Measurements from ENCODE around the gene THOP1.
"Not testable (repeated sequence)": the region's sequence is repeated elsewhere in the genome, so short reads cannot be mapped to it uniquely, and the experiment has no call there.

The THOP1 gene

DNA sequence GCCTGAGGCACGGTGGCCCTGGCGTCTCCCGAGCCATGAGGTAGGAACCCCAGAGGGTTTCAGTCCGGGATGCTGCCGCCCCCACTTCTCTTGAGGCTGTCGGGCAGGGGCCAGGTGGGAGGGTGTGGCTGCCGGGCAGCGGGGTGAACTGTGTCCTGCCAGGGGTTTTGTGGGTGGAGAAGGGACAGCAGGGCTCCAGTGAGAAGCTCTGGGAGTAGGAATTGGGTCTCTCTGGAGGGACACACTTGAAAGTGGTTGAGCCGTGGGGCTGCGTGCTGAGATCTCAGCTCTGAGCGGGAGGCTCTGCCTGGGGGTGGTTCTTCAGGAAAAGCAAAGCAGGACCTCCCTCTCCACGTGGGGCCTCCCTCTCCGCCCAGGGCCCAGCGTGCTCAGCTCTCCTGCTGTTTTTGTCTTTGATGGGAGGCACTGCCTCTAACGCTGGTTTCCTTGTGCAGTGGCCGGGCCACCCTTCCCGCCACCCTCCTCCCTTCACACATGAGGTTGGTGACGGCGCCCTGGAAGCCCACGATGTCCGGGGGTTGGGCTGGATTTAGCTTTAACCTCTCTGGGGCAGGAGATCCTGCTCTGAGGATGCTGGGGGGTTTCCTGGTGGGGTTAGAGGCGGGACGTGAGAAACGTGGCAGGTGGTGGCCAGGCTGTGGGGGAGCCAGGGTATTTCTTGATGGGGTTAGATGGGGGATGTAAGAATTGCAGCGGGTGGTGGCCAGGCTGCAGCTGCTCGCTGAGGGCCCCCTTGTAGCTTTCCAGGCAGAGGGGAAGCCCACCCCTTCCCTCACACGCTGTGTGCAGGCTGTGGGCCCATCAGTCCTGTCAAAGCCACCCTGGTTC, 19.1 kb downstream of the THOP1 start:
- no peak for DNase-seq

DNA sequence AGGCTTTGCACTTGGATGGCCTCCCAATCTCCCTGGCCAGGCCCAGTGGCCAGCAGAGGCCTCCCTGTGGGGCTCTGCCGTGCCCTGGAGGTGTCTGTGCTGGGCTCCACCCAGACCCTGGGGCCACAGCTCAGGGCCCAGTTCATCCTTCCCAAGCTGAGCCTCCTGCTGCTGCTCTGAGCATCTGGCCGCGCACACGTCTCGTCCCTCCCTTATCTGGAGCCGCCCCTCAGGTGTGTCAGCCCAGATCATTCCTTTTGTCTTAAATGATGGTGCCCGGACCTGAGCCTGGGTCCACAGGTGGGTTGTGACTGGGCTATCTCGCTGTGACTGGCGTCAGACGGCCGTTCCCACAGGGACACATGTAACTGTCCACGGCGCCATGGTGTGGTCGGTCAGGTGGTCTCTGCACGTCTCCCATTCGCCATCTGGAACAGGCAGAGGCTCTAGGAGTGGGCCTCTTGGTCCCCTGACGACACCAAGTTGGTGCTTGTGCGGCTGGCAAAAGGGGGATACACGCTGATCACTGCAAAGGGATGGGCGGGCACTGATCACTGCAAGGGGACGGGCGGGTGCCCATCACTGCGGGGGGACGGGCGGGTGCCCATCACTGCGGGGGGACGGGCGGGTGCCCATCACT, 20.1 kb downstream of the THOP1 start:
- DNase-seq: no peak

DNA sequence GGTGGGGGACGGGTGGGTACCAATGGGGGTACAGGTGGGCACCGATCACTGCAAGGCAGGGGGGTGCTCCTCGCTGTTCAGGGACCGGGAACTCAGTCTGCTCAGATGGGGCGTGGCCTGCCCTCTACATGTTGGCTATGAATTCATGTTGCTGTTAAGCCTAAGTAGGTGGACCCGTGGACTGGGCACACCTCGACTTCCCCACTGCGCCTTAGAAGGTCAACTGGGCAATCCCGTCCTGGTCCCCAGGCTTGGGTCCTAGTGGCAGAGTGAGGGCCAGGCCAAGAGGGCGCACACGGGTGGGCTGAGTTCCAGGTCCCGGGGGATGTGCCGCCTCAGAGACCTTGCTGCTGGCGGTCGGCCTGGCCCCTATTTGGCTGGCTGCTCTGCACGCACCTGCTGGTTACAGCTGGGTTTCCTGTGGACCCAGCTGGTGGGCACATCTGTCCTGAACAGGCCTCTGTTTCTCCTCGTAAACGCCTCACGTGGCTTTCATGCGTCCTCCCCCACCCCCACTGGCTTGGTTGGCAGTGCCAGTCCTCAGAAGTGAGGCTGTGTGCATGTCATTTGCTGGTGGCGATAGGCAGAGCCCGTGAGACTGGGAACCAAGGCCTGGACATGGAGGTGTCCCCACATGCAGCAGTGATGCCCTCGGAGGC, 20.8 kb downstream of the THOP1 start:
- DNase-seq: no peak

DNA sequence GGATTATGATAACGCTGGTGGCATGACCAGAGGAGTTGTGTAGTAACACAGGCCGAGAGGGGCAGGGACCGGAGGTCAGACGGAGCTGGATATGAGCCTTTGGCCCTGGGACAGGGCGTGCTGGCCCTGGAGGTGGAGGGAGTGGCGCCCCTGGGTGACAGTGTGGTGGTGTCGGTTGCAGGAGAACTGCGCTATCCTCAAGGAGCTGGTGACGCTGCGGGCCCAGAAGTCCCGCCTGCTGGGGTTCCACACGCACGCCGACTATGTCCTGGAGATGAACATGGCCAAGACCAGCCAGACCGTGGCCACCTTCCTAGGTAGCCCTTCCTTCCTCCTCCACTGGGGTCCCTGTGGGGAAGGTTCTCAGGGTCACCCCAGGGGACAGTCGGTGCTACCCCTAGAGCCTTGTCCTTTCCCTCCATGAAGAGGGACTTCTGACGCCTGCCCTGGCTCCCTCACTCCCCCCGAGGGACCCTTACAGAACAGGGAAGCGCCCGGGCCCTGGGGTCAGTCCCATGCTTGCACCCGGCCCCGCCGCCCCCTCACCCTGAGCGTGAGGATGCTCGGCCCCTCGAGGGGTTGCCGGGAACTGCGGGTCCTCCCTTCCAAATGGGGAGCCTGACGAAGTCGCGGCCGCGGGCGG, 21.6 kb downstream of the THOP1 start:
- no peak for DNase-seq

DNA sequence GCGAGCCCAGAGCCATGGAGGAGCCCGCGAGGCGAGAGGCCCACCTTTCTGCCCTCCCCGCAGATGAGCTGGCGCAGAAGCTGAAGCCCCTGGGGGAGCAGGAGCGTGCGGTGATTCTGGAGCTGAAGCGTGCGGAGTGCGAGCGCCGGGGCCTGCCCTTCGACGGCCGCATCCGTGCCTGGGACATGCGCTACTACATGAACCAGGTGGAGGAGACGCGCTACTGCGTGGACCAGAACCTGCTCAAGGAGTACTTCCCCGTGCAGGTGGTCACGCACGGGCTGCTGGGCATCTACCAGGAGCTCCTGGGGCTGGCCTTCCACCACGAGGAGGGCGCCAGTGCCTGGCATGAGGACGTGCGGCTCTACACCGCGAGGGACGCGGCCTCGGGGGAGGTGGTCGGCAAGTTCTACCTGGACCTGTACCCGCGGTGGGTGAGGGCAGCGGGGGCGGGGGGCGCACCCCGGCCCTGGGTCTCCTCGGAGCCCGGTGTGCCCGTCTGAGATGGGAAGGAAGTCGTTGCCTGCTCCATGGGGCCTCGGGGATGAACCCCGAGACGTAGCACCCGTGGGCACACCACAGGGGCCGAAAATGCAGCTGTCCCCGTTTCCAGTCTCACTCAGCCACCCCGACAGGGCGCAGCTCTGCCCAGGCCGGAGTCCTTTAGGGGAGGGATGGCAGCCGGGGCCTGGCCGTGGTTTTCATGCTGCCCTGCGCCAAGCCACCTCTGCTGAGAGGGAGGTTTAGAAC, 22.3 kb downstream of the THOP1 start:
- no peak for DNase-seq

DNA sequence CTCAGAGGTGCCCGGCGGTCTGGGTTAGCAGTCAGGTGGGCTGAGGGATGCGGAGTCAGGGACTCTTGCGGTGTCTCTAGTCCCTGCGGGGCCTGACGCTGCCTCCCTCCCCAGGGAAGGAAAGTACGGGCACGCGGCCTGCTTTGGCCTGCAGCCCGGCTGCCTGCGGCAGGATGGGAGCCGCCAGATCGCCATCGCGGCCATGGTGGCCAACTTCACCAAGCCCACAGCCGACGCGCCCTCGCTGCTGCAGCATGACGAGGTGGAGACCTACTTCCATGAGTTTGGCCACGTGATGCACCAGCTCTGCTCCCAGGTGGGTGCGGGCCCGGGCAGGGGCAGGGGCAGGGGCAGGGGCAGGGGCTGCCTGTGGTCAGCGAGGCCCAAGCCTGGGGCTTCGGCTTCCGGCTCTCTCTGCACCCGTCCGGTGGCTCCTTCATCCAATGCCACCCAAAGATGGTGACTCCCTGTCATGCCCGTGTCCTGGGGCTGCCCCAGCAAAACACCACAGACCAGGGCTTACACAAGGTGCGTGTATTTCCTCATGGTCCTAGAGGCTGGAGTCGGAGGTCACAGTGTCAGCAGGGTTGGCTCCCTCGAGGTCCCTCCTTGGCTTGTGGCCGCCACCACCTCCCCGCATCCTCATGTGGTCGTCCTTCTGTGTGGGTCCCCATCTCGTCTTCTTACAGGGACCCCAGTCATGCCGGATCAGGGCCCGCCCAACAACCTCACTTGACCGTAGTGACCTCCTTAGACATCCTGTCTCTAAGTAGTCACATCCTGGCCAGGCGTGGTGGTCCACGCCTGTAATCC, 23.0 kb downstream of the THOP1 start:
- no peak for DNase-seq

DNA sequence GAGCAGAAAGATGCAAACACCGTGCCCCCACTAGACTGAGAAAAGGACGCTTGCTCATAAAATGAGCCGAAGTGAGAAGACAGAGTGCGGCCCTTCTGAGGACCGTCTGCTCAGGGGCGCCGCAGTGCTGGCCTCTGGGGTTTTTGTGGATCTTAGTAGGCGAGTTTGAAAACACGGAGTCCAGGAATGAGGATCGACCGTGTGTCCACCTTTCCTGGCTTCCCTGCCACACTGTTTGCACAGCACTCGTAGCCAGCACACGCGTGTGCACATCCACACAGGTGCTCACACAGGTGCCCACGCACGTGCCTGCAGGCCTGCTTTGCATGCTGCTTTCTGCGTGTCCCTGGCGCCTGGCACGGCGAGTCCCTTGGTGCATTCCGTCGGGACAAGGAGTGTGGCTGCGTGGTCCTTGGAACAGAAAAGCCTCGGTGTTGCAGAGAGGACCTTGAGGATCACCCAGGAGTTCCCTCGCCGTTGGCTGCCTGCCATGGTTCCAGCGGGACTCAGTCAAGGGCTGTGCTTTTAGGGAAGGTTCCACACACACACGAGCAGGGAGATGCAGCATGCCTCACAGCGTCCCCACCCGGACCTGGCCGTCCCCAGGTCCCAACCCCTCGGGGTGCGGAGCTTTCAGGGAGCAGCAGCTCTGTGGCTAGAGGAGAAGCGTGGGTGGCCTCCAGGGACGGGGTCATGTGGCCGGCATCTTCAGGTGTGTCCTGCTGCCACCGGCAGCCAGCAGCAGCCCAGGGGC, 24.3 kb downstream of the THOP1 start:
- no peak for DNase-seq

DNA sequence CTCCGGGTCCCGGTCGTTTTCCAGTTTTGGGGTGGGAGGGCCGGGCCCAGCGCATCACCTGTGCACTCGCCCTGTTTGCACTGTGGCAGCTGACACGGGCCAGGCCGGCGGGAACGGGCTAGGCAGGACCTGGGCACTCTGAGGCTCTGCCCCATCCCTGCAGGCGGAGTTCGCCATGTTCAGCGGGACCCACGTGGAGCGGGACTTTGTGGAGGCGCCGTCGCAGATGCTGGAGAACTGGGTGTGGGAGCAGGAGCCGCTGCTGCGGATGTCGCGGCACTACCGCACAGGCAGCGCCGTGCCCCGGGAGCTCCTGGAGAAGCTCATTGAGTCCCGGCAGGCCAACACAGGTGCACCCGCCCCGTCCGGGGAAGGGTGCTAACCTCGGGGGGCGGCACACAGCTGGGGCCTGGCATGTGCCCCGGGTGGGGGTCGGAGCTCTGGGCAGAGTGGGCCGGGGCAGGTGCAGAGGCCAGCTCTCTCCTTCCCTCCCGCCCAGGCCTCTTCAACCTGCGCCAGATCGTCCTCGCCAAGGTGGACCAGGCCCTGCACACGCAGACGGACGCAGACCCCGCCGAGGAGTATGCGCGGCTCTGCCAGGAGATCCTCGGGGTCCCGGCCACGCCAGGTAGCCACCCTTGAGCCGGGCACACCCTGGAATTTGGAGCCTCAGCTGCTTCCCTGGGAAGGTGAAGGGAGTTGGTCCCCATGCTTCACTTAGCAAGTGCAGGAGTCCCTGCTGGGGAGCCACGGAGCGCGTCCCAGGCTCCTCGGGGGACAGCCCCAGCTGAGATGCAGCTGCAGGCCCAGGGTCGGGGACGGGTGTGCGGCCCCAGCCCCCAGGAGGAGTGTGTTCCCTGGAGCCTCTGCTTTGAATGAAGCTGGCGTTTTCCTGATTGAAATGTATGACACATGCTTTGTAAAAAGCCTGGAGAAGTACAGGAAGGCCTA, 25.1 kb downstream of the THOP1 start:
- no peak for DNase-seq

DNA sequence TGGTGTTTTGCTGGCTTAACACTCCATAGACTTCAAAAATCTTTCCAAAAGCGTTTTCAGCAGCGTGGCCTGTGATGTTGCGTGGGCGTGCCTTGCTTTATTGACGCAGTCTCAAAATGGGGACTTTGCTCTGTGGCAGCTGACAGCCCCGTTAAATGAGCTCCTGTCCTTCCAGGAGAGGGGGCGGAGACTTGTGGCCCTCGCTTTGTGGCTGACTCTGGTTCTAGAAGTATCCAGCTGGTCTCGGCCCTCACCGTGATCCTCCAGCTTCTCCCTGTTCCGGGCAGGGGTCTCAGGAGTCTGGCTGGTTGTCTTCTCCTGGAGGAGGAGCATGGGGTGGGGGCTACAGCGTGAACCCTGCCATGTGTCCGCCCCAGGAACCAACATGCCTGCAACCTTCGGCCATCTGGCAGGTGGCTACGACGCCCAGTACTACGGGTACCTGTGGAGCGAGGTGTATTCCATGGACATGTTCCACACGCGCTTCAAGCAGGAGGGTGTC, 26.0 kb downstream of the THOP1 start:
- DNase-seq: no peak

DNA sequence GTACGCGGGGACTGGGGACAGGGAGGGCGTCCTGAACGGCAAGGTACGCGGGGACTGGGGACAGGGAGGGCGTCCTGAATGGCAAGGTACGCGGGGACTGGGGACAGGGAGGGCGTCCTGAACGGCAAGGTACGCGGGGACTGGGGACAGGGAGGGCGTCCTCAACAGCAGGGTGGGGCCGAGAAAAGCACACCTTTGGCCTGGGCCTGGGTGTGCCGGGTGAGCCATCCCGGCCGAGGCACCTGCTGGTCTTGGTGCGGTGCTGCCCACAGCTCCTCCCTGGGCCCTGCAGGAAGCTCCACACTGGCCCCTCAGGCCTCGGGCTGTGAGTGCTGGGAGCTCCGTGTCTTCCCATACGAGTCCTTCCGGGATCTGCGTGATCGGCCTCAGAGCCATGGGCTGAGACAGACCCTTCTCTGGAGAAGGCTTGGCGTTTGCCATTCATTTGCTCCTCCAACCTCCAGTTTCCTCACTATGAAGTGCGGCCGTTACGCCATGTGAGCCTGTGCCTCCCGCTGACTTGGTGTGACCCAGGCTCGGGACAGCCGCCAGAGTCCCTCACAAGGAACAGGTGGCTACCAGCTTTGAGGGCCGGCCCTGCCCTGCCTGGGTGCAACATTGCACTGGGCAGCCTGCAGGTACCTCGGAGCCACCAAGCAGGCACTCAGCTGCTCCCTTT, 26.6 kb downstream of the THOP1 start:
- DNase-seq: no peak

DNA sequence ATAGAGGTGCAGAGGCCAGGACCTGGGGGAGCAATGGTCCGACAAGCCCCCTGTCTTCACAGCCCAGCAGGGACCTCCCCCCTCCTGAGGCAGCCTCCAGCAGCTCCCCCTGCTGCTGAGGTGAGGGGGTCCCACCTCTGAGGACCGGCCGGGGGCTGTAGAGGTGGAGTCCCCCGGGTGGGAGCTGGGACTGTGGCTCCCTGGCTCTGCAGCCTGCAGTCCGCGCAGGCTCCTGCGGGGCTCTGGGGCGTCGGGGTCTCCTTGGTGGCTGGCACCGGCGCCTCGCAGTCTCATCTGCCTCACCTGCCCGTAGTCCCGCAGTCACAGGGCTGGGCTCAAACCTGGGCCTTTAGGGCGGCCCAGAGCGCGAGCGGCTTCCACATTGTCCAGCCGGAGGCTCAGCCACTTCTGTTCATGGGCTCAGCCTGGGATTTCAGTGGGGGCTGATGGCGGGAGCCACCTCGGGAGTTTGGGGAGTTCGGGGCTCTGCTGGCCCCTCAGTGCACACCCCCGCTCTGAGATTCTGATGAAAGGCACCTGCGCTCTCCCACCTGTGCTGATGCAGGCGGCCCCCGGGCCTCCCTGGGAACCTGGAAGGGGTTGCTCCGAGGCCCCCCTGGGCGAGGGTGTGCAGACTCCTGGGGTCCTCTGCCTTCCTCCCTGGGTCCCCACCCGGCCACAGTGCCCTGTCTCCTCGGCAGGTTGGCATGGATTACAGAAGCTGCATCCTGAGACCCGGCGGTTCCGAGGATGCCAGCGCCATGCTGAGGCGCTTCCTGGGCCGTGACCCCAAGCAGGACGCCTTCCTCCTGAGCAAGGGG, 27.3 kb downstream of the THOP1 start:
- DNase-seq: no peak

DNA sequence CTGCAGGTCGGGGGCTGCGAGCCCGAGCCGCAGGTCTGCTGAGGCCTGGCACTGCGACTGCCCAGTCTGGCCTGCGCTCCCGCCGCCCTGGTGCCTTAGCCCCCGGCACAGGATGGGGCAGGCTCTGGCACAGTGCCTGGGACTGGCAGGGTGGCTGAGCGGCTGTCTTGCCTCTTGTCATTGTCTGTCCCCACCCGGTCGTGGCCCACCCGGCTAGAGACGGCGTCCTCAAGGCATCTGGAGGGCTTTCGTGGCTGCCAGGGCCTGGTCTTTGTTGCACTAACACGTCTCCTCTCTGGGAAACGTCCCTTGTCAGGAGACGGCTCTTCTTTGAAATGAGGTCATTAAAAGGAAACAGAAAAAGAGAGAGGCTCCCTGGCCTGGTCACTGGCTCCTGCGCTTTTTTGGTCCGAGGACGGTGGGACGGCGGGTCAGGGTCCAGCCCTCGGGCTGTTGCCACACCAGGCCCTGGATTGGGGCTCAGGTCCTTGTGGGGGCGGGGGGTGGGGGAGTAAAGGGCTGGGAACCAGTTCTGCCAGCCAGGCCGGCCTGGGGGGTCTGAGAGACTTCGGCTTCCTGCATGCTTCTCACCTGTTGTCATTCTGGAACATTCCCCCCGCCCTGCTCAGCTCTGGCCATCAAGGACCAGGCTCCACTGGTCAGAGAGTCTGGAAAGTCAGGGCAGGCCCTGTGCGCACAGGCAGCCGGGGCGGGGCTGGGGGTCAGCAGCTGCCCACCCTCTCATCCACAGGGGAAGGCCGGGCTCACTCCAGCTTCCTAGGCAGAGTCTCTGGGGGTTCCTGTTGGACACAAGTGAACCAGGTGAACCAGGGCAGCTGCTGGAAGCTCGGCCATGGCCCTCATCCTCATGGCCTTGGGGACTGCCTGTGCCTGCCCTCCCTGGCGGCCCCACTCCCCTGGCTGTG, 28.2 kb downstream of the THOP1 start:
- DNase-seq: no peak

DNA sequence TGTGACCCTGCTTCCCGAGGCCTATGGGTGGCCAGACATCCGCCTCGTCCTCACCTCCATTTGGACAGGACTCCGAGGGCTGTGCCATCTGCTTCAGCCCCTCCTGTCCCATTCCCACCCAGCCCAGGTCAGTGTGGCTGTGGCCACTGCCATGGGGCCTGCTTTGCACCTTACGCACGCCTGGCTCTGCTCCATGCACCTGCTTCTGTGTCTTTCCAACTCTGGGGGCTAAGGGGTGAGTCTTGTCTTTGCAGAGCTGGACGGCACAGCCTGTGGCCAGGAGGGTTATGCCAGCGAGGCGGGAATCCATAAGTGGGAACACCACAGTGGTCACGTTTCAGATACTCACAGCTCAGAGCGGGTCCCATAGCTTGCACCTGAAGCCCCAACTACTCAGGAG, 29.1 kb downstream of the THOP1 start:
- no peak for DNase-seq

DNA sequence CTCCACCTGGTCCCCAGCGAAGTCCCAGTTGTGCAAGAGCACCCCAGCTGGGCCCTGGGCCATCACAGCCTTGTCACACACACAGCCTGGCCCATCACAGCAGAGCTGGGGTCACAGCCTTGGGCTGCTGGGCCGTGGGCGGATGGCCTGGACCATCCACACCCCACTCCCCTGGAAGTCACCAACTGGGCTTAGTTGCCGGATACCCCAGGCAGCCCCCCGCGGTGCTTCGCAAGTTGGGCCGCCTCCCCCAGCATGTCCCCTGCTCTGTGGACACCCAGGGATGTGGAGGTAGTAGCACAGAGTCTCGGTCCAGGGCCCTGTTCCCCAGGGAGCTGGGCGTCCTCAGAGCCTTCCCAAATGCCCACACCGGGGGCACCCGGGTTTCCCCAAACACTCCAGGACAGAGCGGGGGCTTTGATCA, 29.9 kb downstream of the THOP1 start:
- DNase-seq: no peak

DNA sequence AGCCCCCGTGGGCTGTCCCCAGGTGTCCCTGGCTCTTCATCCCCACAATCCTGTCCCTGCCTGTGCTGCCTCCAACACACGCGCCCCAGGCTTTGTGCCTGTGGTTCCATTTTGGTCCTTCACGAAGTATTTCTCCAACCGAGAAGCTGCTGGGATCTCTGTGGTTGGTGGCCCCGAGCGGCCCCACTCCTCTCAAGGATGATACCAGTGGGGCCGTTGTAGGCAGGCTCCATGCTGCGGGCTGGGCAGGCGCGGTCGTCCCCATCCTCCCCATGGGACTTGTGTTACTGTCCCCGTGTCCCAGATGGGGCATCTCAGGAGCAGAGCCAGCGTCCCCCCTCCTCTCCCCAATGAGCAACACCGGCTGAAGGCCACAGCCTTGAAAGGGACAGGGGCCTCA, 30.6 kb downstream of the THOP1 start:
- DNase-seq: no peak

DNA sequence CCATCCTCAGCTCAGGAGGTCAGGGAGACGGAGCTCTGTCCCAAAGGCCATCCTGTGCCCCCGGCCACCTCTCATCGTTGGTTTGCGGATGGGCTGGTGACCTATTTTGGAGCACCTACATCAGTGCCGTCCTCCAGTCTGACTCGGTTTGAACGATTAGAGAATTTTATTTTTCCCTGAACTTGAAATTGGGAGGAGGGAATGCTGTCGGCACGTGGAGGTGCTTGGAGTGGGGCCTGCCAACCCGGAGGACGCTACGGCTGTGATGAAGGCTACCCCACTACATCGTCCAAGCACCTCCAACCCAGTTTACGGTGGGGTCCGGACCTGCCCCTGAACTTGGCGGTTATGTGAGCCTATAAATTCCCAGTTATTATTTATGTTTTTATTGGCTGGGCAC, 31.3 kb downstream of the THOP1 start:
- no peak for DNase-seq

DNA sequence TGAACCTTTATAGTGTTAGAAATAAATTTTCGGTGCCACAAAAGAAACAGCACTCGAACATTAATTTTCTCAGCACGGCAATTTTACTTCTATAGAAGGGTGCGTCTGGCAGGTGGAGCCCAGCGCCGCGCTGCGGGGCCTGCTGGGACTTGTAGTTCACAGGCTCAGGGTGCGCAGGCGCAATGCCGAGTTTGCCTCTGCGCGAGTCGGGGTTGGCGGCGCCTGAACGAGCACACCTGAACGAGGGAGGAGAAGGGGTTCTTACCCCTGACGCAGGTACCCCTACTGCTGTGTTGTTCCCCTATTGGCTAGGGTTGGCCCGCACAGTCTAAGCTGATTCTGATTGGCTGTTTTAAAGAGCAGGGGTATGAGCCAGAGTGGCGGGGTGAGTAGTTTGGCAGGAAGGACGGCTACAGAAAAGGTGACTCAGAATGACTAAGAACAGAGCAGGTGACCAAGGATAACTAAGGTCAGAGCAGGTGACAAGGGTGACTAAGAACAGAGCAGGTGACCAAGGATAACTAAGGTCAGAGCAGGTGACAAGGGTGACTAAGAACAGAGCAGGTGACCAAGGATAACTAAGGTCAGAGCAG, 32.0 kb downstream of the THOP1 start:
- DNase-seq: not testable (repeated sequence)

Measured in NCI-H1436 (cell line).